ENCODE measurements around the gene TMEM161B. TPM values are rescaled to one million over a fixed set of nuclear protein-coding genes. Genes with fewer than 3 reads are reported as not detected.

Gene TMEM161B
- total and polyA plus RNA-seq, 9 donors: 9.8 to 22.9 (median 16.1) TPM

DNA sequence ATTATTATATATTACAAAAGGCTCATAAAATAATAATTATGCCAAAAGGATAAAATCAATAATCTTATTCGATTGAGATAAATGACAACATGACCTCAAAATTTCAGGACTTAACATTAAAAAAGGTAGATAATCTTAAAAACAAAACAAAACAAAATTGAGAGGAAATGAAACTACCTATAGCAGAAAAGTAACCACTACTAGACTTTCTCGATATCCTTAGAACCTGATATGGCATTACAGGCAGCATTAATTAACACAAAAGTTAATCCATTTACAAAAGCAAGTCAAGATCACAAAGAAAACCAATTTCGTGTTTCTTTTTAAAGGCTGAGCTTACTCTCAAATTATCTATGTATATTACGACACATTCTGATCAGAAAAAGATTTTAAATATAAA lies 29.9 kb downstream of the TMEM161B start:
- no peaks in the 10 kb centered on the region for H3K36me3 ChIP-seq
- TF ChIP-seq, protein P1, sequence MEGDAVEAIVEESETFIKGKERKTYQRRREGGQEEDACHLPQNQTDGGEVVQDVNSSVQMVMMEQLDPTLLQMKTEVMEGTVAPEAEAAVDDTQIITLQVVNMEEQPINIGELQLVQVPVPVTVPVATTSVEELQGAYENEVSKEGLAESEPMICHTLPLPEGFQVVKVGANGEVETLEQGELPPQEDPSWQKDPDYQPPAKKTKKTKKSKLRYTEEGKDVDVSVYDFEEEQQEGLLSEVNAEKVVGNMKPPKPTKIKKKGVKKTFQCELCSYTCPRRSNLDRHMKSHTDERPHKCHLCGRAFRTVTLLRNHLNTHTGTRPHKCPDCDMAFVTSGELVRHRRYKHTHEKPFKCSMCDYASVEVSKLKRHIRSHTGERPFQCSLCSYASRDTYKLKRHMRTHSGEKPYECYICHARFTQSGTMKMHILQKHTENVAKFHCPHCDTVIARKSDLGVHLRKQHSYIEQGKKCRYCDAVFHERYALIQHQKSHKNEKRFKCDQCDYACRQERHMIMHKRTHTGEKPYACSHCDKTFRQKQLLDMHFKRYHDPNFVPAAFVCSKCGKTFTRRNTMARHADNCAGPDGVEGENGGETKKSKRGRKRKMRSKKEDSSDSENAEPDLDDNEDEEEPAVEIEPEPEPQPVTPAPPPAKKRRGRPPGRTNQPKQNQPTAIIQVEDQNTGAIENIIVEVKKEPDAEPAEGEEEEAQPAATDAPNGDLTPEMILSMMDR (IDR thresholded peaks at IDR 0.05): no peak
- TF ChIP-seq EP300 (IDR thresholded peaks at IDR 0.05) (no peak), POLR2A (IDR thresholded peaks at IDR 0.05) (no peak)
- no peak for DNase-seq
- no peak overlapping the region for H3K27ac ChIP-seq
- no peaks in the 10 kb centered on the region for H3K9me3 ChIP-seq
- H3K4me3 ChIP-seq: no peak overlapping the region
- H3K27me3 ChIP-seq: no peaks in the 10 kb centered on the region
- intact Hi-C loops (cut with DNase I): no loop called here
- no peaks in the 10 kb centered on the region for H3K4me1 ChIP-seq (ENCODE audit: insufficient read depth)
- 94 to 95% (median 95%) methylated on average over 4 of the region's 4 CpGs for WGBS, 3 donors

DNA sequence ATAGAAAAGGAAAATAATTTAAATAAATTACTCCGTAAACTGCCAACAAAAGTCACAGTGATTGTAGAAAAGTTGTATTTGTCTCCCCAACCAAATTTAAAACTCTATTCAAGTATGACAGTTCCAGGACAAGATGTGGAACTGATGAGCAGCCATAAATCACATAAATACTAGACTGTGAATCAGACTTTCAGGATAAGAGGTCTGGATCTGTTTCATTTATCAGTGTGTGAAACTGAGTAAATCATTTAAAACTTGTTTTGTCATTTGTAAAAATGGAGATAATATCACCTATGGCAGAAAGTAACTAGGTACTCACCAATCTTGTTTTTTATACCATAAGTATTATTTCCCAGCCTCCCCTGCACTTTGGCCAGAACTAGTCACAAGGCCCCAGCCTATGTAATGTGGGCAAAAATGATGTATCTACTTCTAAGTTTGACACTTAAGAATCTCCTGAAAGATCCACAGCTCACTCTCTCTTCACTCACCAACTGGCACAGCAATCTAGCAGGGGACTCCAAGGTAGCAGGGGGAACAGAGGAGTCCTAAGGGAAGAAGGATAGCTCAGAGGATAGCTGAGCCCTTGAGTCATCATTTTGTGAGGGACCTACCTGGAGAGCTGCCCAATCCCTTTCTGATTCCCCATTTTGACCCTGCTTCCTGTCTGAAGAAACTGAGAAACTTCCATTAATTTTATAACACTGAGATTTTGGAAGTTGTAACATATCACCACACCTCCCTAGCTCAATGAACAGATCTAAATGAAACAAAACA lies 31.6 kb downstream of the TMEM161B start:
- WGBS, 3 donors: 93 to 100% (median 97%) methylated on average over 1 of the region's 1 CpG
- no peak for DNase-seq
- intact Hi-C loops (cut with DNase I): no loop called here

DNA sequence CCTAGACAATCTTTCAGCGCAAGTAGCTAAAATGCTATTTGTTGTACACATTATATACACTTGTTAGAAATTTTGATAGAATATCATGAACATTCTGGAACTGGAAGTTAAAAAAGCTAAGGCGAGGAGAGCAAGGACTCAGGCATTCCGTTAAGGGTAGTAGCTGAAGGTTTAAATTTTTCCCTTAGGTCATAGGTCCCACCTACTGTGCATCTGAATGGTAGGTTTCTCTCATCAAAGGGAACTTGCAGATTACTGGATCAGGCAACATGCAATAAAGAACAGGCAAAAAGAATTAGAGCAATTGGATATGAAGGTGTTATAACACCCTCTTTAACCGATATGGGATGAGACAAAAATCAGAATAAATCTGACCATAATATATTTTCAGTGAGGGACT lies 32.8 kb downstream of the TMEM161B start:
- Histone ChIP-seq H3K27ac (no peak overlapping the region), H3K4me3 (no peak overlapping the region), H3K27me3 (no peaks in the 10 kb centered on the region), H3K4me1 (ENCODE audit: insufficient read depth) (no peaks in the 10 kb centered on the region), H3K9me3 (no peaks in the 10 kb centered on the region), H3K36me3 (no peaks in the 10 kb centered on the region)
- TF ChIP-seq POLR2A (IDR thresholded peaks at IDR 0.05) (no peak), EP300 (IDR thresholded peaks at IDR 0.05) (no peak)
- TF ChIP-seq, protein P1 (IDR thresholded peaks at IDR 0.05): no peak
- intact Hi-C loops (cut with DNase I): no loop called here
- no peak for DNase-seq
- 95 to 96% (median 95%) methylated on average over 4 of the region's 4 CpGs for WGBS, 3 donors

More for the DNA sequence above, 31.6 kb downstream of the TMEM161B start:
- TF ChIP-seq EP300 (IDR thresholded peaks at IDR 0.05) (no peak), POLR2A (IDR thresholded peaks at IDR 0.05) (no peak)
- TF ChIP-seq, protein P1 (IDR thresholded peaks at IDR 0.05): no peak
- no peak overlapping the region for H3K4me3 ChIP-seq
- no peaks in the 10 kb centered on the region for H3K9me3 ChIP-seq
- H3K36me3 ChIP-seq: no peaks in the 10 kb centered on the region
- H3K4me1 ChIP-seq (ENCODE audit: insufficient read depth): no peaks in the 10 kb centered on the region
- H3K27me3 ChIP-seq: no peaks in the 10 kb centered on the region
- no peak overlapping the region for H3K27ac ChIP-seq

DNA sequence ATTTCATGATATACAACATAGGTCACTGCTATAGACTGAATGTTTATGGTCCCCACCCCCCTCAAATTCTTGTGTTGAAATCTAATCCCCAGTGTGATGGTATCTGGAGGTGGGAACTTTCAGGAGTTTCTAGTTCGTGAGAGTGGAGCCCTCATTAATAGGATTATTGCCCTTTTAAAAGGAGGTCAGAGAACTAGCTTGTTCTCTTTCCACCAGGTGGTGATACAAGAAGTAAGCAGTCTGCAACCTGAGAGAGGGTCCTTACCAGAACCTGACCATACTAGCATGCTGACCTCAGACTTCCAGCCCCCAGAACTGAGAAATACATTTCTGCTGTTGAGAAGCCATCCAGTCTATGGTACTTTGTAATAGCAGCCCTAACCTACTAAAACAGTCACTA lies 33.3 kb downstream of the TMEM161B start:
- Histone ChIP-seq H3K4me1 (ENCODE audit: insufficient read depth) (no peaks in the 10 kb centered on the region), H3K27ac (no peak overlapping the region), H3K9me3 (no peaks in the 10 kb centered on the region), H3K27me3 (no peaks in the 10 kb centered on the region), H3K36me3 (no peaks in the 10 kb centered on the region), H3K4me3 (no peak overlapping the region)
- 65 to 84% (median 66%) methylated on average over 1 of the region's 1 CpG for WGBS, 3 donors
- TF ChIP-seq EP300 (IDR thresholded peaks at IDR 0.05): no peak
- TF ChIP-seq POLR2A (IDR thresholded peaks at IDR 0.05): no peak
- TF ChIP-seq, protein P1 (IDR thresholded peaks at IDR 0.05): no peak
- no peak for DNase-seq
- intact Hi-C loops (cut with DNase I): no loop called here
